Mesothelial cell of epicardium (in vitro differentiated cells): ENCODE measurements around the gene CDH18. TPM values are rescaled to one million over a fixed set of nuclear protein-coding genes. Genes with fewer than 3 reads are reported as not detected.
"Not testable (repeated sequence)": the region's sequence is repeated elsewhere in the genome, so short reads cannot be mapped to it uniquely, and the experiment has no call there.

Experiments
- DNase-seq, 2 experiments: peaks; one replicate each; pipeline ENCODE4 v3.0.0; 2021; ENCODE audit warnings: low spot score in 2 of 2; ENCODE audit not compliant: unreplicated experiment in 2 of 2
- H3K27ac Mint-ChIP-seq: 2 replicates; pipeline ENCODE4 v1.8.0; 2021; ENCODE audit warnings: mixed read lengths
- H3K27me3 Mint-ChIP-seq: 2 replicates; pipeline ENCODE4 v1.8.0; 2021; ENCODE audit warnings: low read depth, mixed read lengths
- H3K36me3 Mint-ChIP-seq: 2 replicates; pipeline ENCODE4 v1.8.0; 2021; ENCODE audit warnings: mixed read lengths
- H3K4me1 Mint-ChIP-seq: 2 replicates; pipeline ENCODE4 v1.8.0; 2021; ENCODE audit warnings: mixed read lengths
- H3K4me3 Mint-ChIP-seq: 2 replicates; pipeline ENCODE4 v1.8.0; 2021; ENCODE audit warnings: mild to moderate bottlenecking, moderate library complexity, mixed read lengths
- H3K9me3 Mint-ChIP-seq: 2 replicates; pipeline ENCODE4 v1.8.0; 2021; ENCODE audit warnings: mixed read lengths
- CTCF ChIP-seq: fragments of 200-600 bp; sonication (generic); IDR thresholded peaks from one replicate; pipeline ENCODE4 v1.5.0; 2021; ENCODE audit warnings: antibody characterized with exemption; ENCODE audit not compliant: unreplicated experiment
- total RNA-seq: library from RNA; stranded (reverse); gene quantifications from 3 replicates; pipeline ENCODE4 v1.2.1, GENCODE V29; 2021

Gene CDH18
- total RNA-seq, 1 donor from 2014 or later: 2.1 TPM

DNA sequence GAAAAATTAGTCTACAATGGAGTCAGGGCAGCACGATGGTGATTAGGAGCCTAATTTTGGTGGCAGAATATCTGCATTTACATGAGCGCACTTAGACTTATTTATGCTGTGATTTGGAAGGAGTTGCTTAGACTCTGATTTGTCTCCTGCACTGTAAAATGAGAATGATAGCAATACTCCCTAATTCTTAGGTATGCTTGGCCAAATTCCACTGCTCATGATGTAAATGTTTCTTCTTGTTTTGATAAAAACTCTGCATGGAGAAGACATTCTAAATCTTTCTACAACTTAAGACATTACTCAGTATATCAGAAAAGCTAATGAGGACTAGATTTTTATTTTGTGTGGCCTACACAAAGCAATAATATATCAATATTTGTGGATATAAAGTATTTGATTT, 205.4 kb downstream of the CDH18 start:
- H3K4me1 Mint-ChIP-seq: peaks cover 33% of the 10 kb centered on the region
- DNase-seq: no peak
- H3K27me3 Mint-ChIP-seq: no peaks in the 10 kb centered on the region
- peak overlapping the region; percentile 73 for H3K27ac Mint-ChIP-seq
- TF ChIP-seq CTCF: no peak
- no peaks in the 10 kb centered on the region for H3K9me3 Mint-ChIP-seq
- H3K36me3 Mint-ChIP-seq: no peaks in the 10 kb centered on the region
- no peak overlapping the region for H3K4me3 Mint-ChIP-seq

DNA sequence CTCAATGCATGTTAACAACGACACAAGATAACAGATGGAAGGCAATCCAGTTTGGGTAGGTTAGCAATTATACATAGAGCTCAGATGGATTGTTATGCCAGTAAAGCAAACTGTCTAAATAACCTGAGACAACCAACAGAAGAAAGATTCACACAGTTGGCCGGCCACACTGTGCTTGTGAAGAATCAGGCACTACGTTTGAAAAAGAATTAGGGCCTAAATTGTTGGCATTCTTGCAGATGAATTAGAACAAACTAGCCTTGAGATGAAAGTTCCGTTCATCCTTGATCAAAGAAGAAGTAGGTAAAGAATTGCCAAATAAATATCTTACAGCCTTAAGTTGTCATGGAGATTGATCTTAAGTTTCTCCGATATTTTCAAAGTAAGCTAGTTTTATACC, 210.6 kb downstream of the CDH18 start:
- Mint-ChIP-seq H3K36me3 (no peaks in the 10 kb centered on the region), H3K9me3 (no peaks in the 10 kb centered on the region), H3K27me3 (no peaks in the 10 kb centered on the region), H3K4me3 (no peak overlapping the region), H3K27ac (peak overlapping the region; percentile 91), H3K4me1 (peaks cover 37% of the 10 kb centered on the region)
- no peak for DNase-seq
- no peak for TF ChIP-seq CTCF

DNA sequence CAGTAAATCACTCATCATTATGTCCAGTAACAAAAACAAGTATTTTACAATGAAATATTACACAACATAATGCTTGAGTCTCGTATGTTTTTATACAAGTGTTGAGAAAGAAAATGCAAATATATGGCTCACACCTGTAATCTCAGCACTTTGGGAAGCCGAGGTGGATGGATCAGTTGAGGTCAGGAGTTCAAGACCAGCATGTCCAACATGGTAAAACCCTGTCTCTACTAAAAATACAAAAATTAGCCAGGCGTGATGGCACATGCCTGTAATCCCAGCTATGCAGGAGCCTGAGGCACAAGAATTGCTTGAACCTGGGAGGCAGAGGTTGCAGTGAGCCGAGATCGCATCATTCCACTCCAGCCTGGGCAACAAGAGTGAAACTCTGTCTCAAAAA, 211.1 kb downstream of the CDH18 start:
- DNase-seq, H3K4me3 Mint-ChIP-seq, H3K9me3 Mint-ChIP-seq, H3K36me3 Mint-ChIP-seq, H3K27me3 Mint-ChIP-seq: not testable (repeated sequence)
- Mint-ChIP-seq H3K27ac (peak overlapping the region; percentile 91), H3K4me1 (peaks cover 32% of the 10 kb centered on the region)

- Mint-ChIP-seq H3K27ac (peak overlapping the region; percentile 84), H3K36me3 (no peaks in the 10 kb centered on the region), H3K4me3 (no peak overlapping the region), H3K4me1 (peaks cover 19% of the 10 kb centered on the region), H3K9me3 (no peaks in the 10 kb centered on the region), H3K27me3 (no peaks in the 10 kb centered on the region)
- no peak for TF ChIP-seq CTCF
- no peak for DNase-seq
These were observed 216.7 kb downstream of the CDH18 start for GRCh38 chr5:19771174-19771835.

- H3K27ac Mint-ChIP-seq: peak overlapping the region; percentile 84
- TF ChIP-seq CTCF: no peak
- no peaks in the 10 kb centered on the region for H3K36me3 Mint-ChIP-seq
- peaks cover 13% of the 10 kb centered on the region for H3K4me1 Mint-ChIP-seq
- H3K9me3 Mint-ChIP-seq: no peaks in the 10 kb centered on the region
- no peaks in the 10 kb centered on the region for H3K27me3 Mint-ChIP-seq
- H3K4me3 Mint-ChIP-seq: no peak overlapping the region
- no peak for DNase-seq
These were observed 217.6 kb downstream of the CDH18 start for GRCh38 chr5:19770396-19770795.

- peaks cover 13% of the 10 kb centered on the region for H3K4me1 Mint-ChIP-seq
- no peak for DNase-seq
- no peak overlapping the region for H3K4me3 Mint-ChIP-seq
- no peak for TF ChIP-seq CTCF
- no peaks in the 10 kb centered on the region for H3K36me3 Mint-ChIP-seq
- H3K9me3 Mint-ChIP-seq: peaks cover 4% of the 10 kb centered on the region
- no peaks in the 10 kb centered on the region for H3K27me3 Mint-ChIP-seq
- H3K27ac Mint-ChIP-seq: no peak overlapping the region
These were observed 220.0 kb downstream of the CDH18 start for GRCh38 chr5:19767987-19768386.
